ENCODE data around the gene FADD.

DNA sequence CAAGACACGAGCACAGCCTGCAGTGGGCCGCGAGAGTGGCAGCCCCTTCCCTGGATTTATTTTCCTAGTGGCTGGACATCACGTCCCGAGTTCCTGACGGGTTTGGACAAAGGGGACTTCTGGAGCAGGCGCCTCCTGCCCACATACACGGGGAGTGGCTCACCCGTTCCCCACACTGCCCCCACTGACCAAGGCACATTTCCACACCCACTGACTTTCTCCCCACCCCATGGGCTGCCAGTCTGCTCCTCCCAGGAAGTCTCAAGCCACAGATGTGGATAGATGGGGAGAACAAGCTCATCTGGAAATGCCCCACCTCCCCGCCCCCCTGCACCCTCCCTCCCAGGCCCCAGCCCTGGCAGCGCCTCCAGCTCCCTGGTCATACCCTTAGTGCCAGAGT is 34.0 kb upstream of the FADD start:
- no peak for TF ChIP-seq CTCF (IDR thresholded peaks at IDR 0.05)
- no peak for TF ChIP-seq POLR2A (IDR thresholded peaks at IDR 0.05)
- TF ChIP-seq POLR2AphosphoS5 (IDR thresholded peaks at IDR 0.05): no peak
- TF ChIP-seq EP300 (IDR thresholded peaks at IDR 0.05): no peak

All from gastroesophageal sphincter (tissue), 3 donors.